DOHH2 (cell line): Measurements from ENCODE around the gene TRAPPC2L.
"Not testable (repeated sequence)": the region's sequence is repeated elsewhere in the genome, so short reads cannot be mapped to it uniquely, and the experiment has no call there.

Experiments
- H3F3A ChIP-seq: fragments of 200-600 bp; sonication (generic), shearing (Covaris generic); 2 replicates; pipeline ENCODE4 v1.6.0; 2016; ENCODE audit warnings: antibody characterized with exemption, mild to moderate bottlenecking; ENCODE audit not compliant: control insufficient read depth, insufficient read depth
- H3K27ac ChIP-seq: fragments of 200-600 bp; sonication (generic); 2 replicates; pipeline ENCODE4 v1.5.1; 2014; ENCODE audit warnings: low read depth, mild to moderate bottlenecking, low read length, moderate library complexity
- H3K27me3 ChIP-seq: fragments of 200-600 bp; sonication (generic); 2 replicates; pipeline ENCODE4 v1.6.1; 2014; ENCODE audit warnings: mild to moderate bottlenecking, low read length, mixed read lengths; ENCODE audit not compliant: control insufficient read depth
- H3K36me3 ChIP-seq: fragments of 200-600 bp; sonication (generic); 2 replicates; pipeline ENCODE4 v1.6.1; 2014; ENCODE audit warnings: mild to moderate bottlenecking, low read length, moderate library complexity, mixed read lengths; ENCODE audit not compliant: control insufficient read depth
- H3K4me1 ChIP-seq: fragments of 200-600 bp; sonication (generic); 2 replicates; pipeline ENCODE4 v1.6.1; 2014; ENCODE audit warnings: mild to moderate bottlenecking, low read length, mixed read lengths; ENCODE audit not compliant: control insufficient read depth
- H3K4me2 ChIP-seq: fragments of 200-600 bp; sonication (generic); 2 replicates; pipeline ENCODE4 v1.6.0; 2014; ENCODE audit warnings: mild to moderate bottlenecking, low read length, moderate library complexity
- H3K4me3 ChIP-seq: fragments of 200-600 bp; sonication (generic); 2 replicates; pipeline ENCODE4 v1.5.1; 2014; ENCODE audit warnings: mild to moderate bottlenecking, low read length, mixed read lengths
- H3K79me2 ChIP-seq: fragments of 200-600 bp; sonication (generic); 2 replicates; pipeline ENCODE4 v1.6.1; 2014; ENCODE audit warnings: mild to moderate bottlenecking, low read length, mixed read lengths; ENCODE audit not compliant: control insufficient read depth
- H3K9me2 ChIP-seq: fragments of 200-600 bp; sonication (generic); replicated peaks from 2 replicates; pipeline ENCODE4 v1.6.1; 2014; ENCODE audit warnings: mild to moderate bottlenecking, low read length, mixed read lengths; ENCODE audit not compliant: control insufficient read depth
- H3K9me3 ChIP-seq: fragments of 200-600 bp; sonication (generic); 2 replicates; pipeline ENCODE4 v1.6.1; 2014; ENCODE audit warnings: antibody characterized with exemption, low read length, mixed read lengths; ENCODE audit not compliant: control insufficient read depth, insufficient read depth
- H4K20me1 ChIP-seq: fragments of 200-600 bp; sonication (generic); 2 replicates; pipeline ENCODE4 v1.6.0; 2014; ENCODE audit warnings: low read depth, mild to moderate bottlenecking, antibody characterized with exemption, low read length, moderate library complexity; ENCODE audit not compliant: control insufficient read depth, insufficient read depth
- EZH2phosphoT487 ChIP-seq: fragments of 200-600 bp; sonication (generic); IDR thresholded peaks from 2 replicates; pipeline ENCODE4 v1.6.1; 2017; ENCODE audit warnings: borderline replicate concordance, mild to moderate bottlenecking, antibody characterized with exemption, low read length, moderate library complexity, mixed read lengths
- TF ChIP-seq, protein P1 (sequence below): fragments of 200-600 bp; sonication (generic); IDR thresholded peaks from one replicate; pipeline ENCODE4 v1.5.1; 2014; ENCODE audit warnings: antibody characterized with exemption, mild to moderate bottlenecking, low read depth, low read length; ENCODE audit not compliant: poor library complexity, severe bottlenecking

Gene TRAPPC2L

DNA sequence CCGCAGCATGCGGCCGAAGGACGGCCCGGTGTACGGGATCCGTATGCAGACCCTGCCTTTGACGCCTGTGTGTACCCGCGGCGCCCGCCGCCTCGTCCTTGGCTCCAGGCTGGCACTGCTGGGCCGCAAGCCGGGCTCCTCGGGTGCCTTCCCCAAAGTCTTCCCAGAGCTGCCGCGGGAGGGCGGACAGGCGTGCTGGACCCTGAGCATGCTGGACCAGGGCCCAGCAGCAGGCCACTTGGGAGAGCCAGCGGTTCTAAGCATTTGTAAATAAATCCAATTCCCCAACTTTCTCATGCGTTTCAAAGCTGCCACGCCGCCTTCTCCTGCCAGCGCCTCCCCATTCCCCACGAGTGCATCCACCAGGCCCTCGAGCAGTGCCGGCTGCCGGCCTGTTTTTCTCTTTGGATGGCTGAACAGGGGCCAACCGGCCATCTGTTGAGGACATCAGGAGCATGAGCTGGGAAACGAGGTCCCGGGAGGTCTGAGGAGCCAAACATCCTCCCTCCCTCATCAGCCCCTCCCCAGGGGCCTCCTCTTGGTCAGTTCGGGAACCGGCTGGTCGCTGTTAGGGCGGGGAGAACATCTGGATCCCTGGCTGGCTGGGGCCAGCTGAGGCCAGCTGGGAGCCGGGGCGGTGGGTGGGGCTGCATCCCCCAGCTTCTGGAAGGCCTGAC is 30.1 kb downstream of the TRAPPC2L start:
- Histone ChIP-seq H3K36me3 (peaks cover 69% of the 10 kb centered on the region), H3F3A (no peaks in the 10 kb centered on the region), H4K20me1 (no peaks in the 10 kb centered on the region), H3K79me2 (no peaks in the 10 kb centered on the region), H3K27ac (no peak overlapping the region), H3K4me2 (no peak overlapping the region), H3K9me3 (no peaks in the 10 kb centered on the region), H3K4me3 (no peak overlapping the region), H3K27me3 (no peaks in the 10 kb centered on the region), H3K4me1 (no peaks in the 10 kb centered on the region), H3K9me2 (no peaks in the 10 kb centered on the region)
- TF ChIP-seq, protein P1, sequence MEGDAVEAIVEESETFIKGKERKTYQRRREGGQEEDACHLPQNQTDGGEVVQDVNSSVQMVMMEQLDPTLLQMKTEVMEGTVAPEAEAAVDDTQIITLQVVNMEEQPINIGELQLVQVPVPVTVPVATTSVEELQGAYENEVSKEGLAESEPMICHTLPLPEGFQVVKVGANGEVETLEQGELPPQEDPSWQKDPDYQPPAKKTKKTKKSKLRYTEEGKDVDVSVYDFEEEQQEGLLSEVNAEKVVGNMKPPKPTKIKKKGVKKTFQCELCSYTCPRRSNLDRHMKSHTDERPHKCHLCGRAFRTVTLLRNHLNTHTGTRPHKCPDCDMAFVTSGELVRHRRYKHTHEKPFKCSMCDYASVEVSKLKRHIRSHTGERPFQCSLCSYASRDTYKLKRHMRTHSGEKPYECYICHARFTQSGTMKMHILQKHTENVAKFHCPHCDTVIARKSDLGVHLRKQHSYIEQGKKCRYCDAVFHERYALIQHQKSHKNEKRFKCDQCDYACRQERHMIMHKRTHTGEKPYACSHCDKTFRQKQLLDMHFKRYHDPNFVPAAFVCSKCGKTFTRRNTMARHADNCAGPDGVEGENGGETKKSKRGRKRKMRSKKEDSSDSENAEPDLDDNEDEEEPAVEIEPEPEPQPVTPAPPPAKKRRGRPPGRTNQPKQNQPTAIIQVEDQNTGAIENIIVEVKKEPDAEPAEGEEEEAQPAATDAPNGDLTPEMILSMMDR, result no peak
- TF ChIP-seq EZH2phosphoT487, result no peak

GRCh38 chr16:88888057-88888456 is 31.1 kb downstream of the TRAPPC2L start:
- no peaks in the 10 kb centered on the region for H3K79me2 ChIP-seq
- H3K27ac ChIP-seq, result no peak overlapping the region
- H3K4me2 ChIP-seq, result no peak overlapping the region
- no peak overlapping the region for H3K4me3 ChIP-seq
- no peaks in the 10 kb centered on the region for H4K20me1 ChIP-seq
- TF ChIP-seq EZH2phosphoT487, result no peak
- TF ChIP-seq, protein P1, result no peak
- H3K36me3 ChIP-seq, result peaks cover 67% of the 10 kb centered on the region
- no peaks in the 10 kb centered on the region for H3K9me2 ChIP-seq
- H3K4me1 ChIP-seq, result no peaks in the 10 kb centered on the region
- no peaks in the 10 kb centered on the region for H3K27me3 ChIP-seq
- no peaks in the 10 kb centered on the region for H3K9me3 ChIP-seq
- H3F3A ChIP-seq, result no peaks in the 10 kb centered on the region

DNA sequence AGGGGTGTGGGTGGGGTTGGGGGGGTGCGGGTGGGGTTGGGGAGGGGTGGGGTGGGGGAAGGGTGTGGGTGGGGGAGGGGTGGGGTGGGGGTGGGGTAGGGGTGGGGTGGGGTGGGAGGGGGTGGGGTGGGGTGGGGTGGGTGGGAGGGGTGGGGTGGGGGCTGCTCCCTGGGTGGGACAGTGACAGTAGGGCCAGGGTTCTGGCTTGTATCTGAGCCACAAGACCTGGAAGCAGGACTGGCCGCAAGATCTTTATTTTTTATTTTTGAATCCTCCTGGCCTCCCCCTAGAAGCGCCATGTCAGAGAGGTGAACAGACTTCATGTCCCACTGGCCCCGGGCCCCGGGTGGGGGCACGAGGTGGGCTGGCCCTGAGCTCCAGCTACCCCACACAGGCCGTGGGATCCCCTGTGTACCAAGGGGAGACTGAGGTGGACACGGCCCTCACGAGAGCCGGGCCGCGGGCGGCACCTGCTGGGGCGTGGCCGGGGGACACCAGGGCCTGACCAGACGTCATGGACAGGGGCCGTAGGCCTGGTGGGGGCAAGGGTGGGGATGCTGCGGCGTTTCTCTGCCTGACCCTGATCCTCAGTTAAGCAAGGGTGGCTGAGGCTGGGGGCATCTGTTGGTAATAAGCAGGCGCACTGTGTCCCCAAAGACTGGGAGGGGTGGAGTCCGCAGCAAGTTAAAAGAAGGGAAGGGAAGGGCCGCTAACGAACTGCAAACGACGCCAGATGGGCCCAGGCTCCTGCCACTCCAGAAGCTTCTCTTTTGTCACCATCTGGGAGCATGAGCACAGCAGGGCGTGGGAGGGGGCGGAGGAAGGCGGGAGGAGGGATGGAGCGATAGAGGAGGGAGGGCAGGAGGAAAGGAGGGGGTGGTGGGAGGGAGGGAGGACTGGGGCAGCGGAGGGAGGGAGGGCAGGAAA is 31.8 kb downstream of the TRAPPC2L start:
- H3K4me3 ChIP-seq, result no peak overlapping the region
- H3K27ac ChIP-seq, result no peak overlapping the region
- no peaks in the 10 kb centered on the region for H3K9me3 ChIP-seq
- H3K79me2 ChIP-seq, result no peaks in the 10 kb centered on the region
- H4K20me1 ChIP-seq, result no peaks in the 10 kb centered on the region
- no peaks in the 10 kb centered on the region for H3F3A ChIP-seq
- no peak overlapping the region for H3K4me2 ChIP-seq
- H3K4me1 ChIP-seq, result no peaks in the 10 kb centered on the region
- peaks cover 61% of the 10 kb centered on the region for H3K36me3 ChIP-seq
- no peaks in the 10 kb centered on the region for H3K9me2 ChIP-seq
- no peak for TF ChIP-seq EZH2phosphoT487
- TF ChIP-seq, protein P1, result no peak
- no peaks in the 10 kb centered on the region for H3K27me3 ChIP-seq

GRCh38 chr16:88889702-88890352 is 32.9 kb downstream of the TRAPPC2L start:
- not testable (repeated sequence) for H3K79me2 ChIP-seq, H3K9me3 ChIP-seq, H3K4me1 ChIP-seq, H4K20me1 ChIP-seq, H3K4me3 ChIP-seq, H3K27ac ChIP-seq, H3K27me3 ChIP-seq, H3F3A ChIP-seq, H3K9me2 ChIP-seq, H3K4me2 ChIP-seq
- peaks cover 50% of the 10 kb centered on the region for H3K36me3 ChIP-seq
